Measurements from ENCODE around the gene SHROOM4. TPM values are rescaled to one million over a fixed set of nuclear protein-coding genes. Genes with fewer than 3 reads are reported as not detected.

The SHROOM4 gene
- total RNA-seq, 1 experiment from 2014 or later = 0.05 TPM

- no TSS peak for BruUV-seq (replicated peaks)
- intact Hi-C loops (cut with micrococcal nuclease) = no loop called here
- H3K9me3 ChIP-seq (ENCODE audit: control insufficient read depth in 1 of 2, insufficient read depth in 1 of 2, low read depth in 1 of 2, low read length in 2 of 2) = no peaks in the 10 kb centered on the region
- H3K4me1 ChIP-seq (ENCODE audit: control insufficient read depth in 1 of 2, insufficient read depth in 2 of 2, low read length in 2 of 2) = no peaks in the 10 kb centered on the region
- H3K36me3 ChIP-seq (ENCODE audit: control insufficient read depth in 1 of 2, insufficient read depth in 2 of 2, low read length in 2 of 2) = no peaks in the 10 kb centered on the region
- RAD21 ChIA-PET (ENCODE audit: low non-redundant PET in 1 of 2, low total read pairs in 2 of 2, uncharacterized antibody in 2 of 2, unreplicated experiment in 2 of 2) = no interaction called here
- DNase-seq (ENCODE audit: low read depth, low spot score) (no peak), ATAC-seq (no peak)
- H3K9me2 ChIP-seq (ENCODE audit: insufficient read depth) = no peaks in the 10 kb centered on the region
- H4K20me1 ChIP-seq (ENCODE audit: insufficient read depth) = no peaks in the 10 kb centered on the region
- H2AFZ ChIP-seq (ENCODE audit: low read depth, low read length, poor library complexity, severe bottlenecking) = no peak overlapping the region
- TF ChIP-seq CTCF (IDR thresholded peaks at IDR 0.05 in 2 of 3, conservative IDR thresholded peaks at IDR 0.05 in 1 of 3; ENCODE audit: borderline replicate concordance in 1 of 3, insufficient read depth in 1 of 3, low read depth in 2 of 3, low read length in 2 of 3) = no peak
- TF ChIP-seq SIN3A (IDR thresholded peaks at IDR 0.05; ENCODE audit: low read depth) = no peak
- TF ChIP-seq ATF3 (IDR thresholded peaks at IDR 0.05) = no peak
- no peak for TF ChIP-seq EZH2phosphoT487 (IDR thresholded peaks at IDR 0.05; ENCODE audit: borderline replicate concordance)
- no peak for TF ChIP-seq POLR2A (IDR thresholded peaks at IDR 0.05; ENCODE audit: borderline replicate concordance, extremely low read depth, insufficient read depth, insufficient read length)
- TF ChIP-seq ZBTB33 (IDR thresholded peaks at IDR 0.05; ENCODE audit: extremely low read depth, insufficient replicate concordance, low read length) = no peak
- no peak for TF ChIP-seq ELF1 (IDR thresholded peaks at IDR 0.05; ENCODE audit: borderline replicate concordance, low read depth)
- no peak for TF ChIP-seq EGR1 (IDR thresholded peaks at IDR 0.05; ENCODE audit: low read depth)
- no peak overlapping the region for H3K27ac ChIP-seq (ENCODE audit: low read depth, low read length)
- no peaks in the 10 kb centered on the region for H3K27me3 ChIP-seq (ENCODE audit: insufficient read depth, low read length)
- no peak overlapping the region for H3K4me2 ChIP-seq (ENCODE audit: low read length)
- POLR2A ChIA-PET = no interaction called here
- no peak overlapping the region for H3K9ac ChIP-seq (ENCODE audit: low read length)
- no peaks in the 10 kb centered on the region for H3K79me2 ChIP-seq (ENCODE audit: insufficient read depth, low read length)
- H3K4me3 ChIP-seq (replicated peaks in 1 of 2; ENCODE audit: low read depth in 1 of 2, low read length in 2 of 2) = no peak overlapping the region
- CTCF ChIA-PET = no interaction called here
Observed at GRCh38 chrX:50643525-50644137, 170.4 kb downstream of the SHROOM4 start.
